GM12878 (cell line): ENCODE data around the gene TEX2. TPM values are rescaled to one million over a fixed set of nuclear protein-coding genes. Genes with fewer than 3 reads are reported as not detected.

Source experiments
- ATAC-seq: fragments of 200-7000 bp; cut with Tn5 transposase; 3 replicates; pipeline ENCODE4 v1.9.1; 2020; ENCODE audit warnings: mild to moderate bottlenecking, moderate library complexity
- BruUV-seq: library from RNA; stranded (reverse); fragments of 400-500 nt; replicated peaks from 2 replicates; lab custom pipeline; 2021; lab: Mats Ljungman, UMichigan
- CTCF ChIA-PET: fragments of 300-600 bp; sonication (Branson Sonifier 250); formaldehyde crosslinking; extraction: SDS; loops from one replicate; lab custom pipeline; 2021; ENCODE audit warnings: inconsistent platforms; lab: Yijun Ruan, JAX
- POLR2A ChIA-PET: fragments of 350-600 bp; formaldehyde crosslinking; extraction: SDS; loops from one replicate; lab custom pipeline; 2021; ENCODE audit warnings: inconsistent platforms; lab: Charles Lee
- RAD21 ChIA-PET: fragments of 300-600 bp; sonication (Branson Sonifier 250); formaldehyde crosslinking; loops from one replicate; lab custom pipeline; 2023; ENCODE audit warnings: antibody characterized with exemption; ENCODE audit not compliant: unreplicated experiment; lab: Charles Lee
- SMC1A ChIA-PET: fragments of 300-600 bp; sonication (Branson Sonifier 250); formaldehyde crosslinking; loops from one replicate; lab custom pipeline; 2023; ENCODE audit not compliant: unreplicated experiment, uncharacterized antibody; lab: Charles Lee
- DNase-seq: peaks from one replicate; pipeline ENCODE4 v3.0.0-alpha.2; 2011; ENCODE audit warnings: low read depth, low spot score
- FAIRE-seq: peaks from 3 replicates; lab custom pipeline; 2011; peaks lifted over from hg19 to GRCh38; lab: Jason Lieb, UNC
- H2AFZ ChIP-seq: 2 replicates; pipeline ENCODE4 v1.6.0; 2011; ENCODE audit warnings: low read depth, low read length, control low read depth; ENCODE audit not compliant: control insufficient read depth
- H3K27ac ChIP-seq: 2 replicates; pipeline ENCODE4 v1.5.1; 2011; ENCODE audit warnings: control low read depth; ENCODE audit not compliant: control insufficient read depth, insufficient read depth
- H3K27me3 ChIP-seq, 2 experiments: replicated peaks in 1 of 2; 2 replicates each; pipeline versions ENCODE4 v1.6.0 to v1.6.1; 2011; ENCODE audit warnings: low read length in 1 of 2; ENCODE audit not compliant: control insufficient read depth in 2 of 2, insufficient read depth in 2 of 2
- H3K36me3 ChIP-seq, 2 experiments: 2 replicates each; pipeline ENCODE4 v1.5.1; 2011; ENCODE audit warnings: low read length in 1 of 2; ENCODE audit not compliant: control insufficient read depth in 2 of 2, insufficient read depth in 2 of 2
- H3K4me1 ChIP-seq: 2 replicates; pipeline ENCODE4 v1.6.1; 2011; ENCODE audit warnings: mild to moderate bottlenecking, low read length, moderate library complexity, mixed read lengths; ENCODE audit not compliant: control insufficient read depth, insufficient read depth
- H3K4me2 ChIP-seq: 2 replicates; pipeline ENCODE4 v1.6.0; 2011; ENCODE audit warnings: control low read depth; ENCODE audit not compliant: control insufficient read depth, insufficient read depth
- H3K4me3 ChIP-seq: fragments of 200-600 bp; sonication (generic); 2 replicates; pipeline ENCODE4 v1.5.1; 2016
- H3K79me2 ChIP-seq: 2 replicates; pipeline ENCODE4 v1.6.0; 2011; ENCODE audit warnings: low read length; ENCODE audit not compliant: control insufficient read depth, insufficient read depth
- H3K9ac ChIP-seq: 2 replicates; pipeline ENCODE4 v1.8.0; 2011; ENCODE audit warnings: low read length, control low read depth, mixed read lengths; ENCODE audit not compliant: control insufficient read depth, insufficient read depth
- H3K9me3 ChIP-seq: replicated peaks from 3 replicates; pipeline ENCODE4 v1.5.1; 2011; ENCODE audit warnings: mild to moderate bottlenecking, low read length; ENCODE audit not compliant: control insufficient read depth, insufficient read depth
- H4K20me1 ChIP-seq: 2 replicates; pipeline ENCODE4 v1.6.0; 2011; ENCODE audit not compliant: control insufficient read depth, insufficient read depth
- LARP7 ChIP-seq: fragments of 450-650 bp; IDR thresholded peaks from 2 replicates; pipeline ENCODE4 v1.6.1; 2017; ENCODE audit warnings: mild to moderate bottlenecking
- TAF1 ChIP-seq: IDR thresholded peaks from 2 replicates; pipeline ENCODE4 v1.6.1; 2011; ENCODE audit warnings: mild to moderate bottlenecking, low read depth, low read length, borderline replicate concordance
- USF1 ChIP-seq: IDR thresholded peaks from 2 replicates; pipeline ENCODE4 v1.6.1; 2011; ENCODE audit warnings: borderline replicate concordance, low read depth, mild to moderate bottlenecking, moderate library complexity, mixed read lengths, low read length; ENCODE audit not compliant: insufficient read depth; ENCODE audit errors: extremely low read length
- ZNF217 ChIP-seq: fragments of 450-650 bp; IDR thresholded peaks from 2 replicates; pipeline ENCODE4 v1.6.1; 2017; ENCODE audit warnings: antibody characterized with exemption, mild to moderate bottlenecking
- WGBS: methylation state at CpG from one replicate; pipeline ENCODE4 v1.1.6; 2016; ENCODE audit warnings: low lambda C conversion rate; ENCODE audit not compliant: insufficient replicate concordance, insufficient coverage; ENCODE audit errors: missing lambda C conversion rate; 5-methylcytosine and 5-hydroxymethylcytosine counted together
- in situ Hi-C: fragments of 300-500 bp; cut with MboI; formaldehyde crosslinking; loops from 9 replicates; pipeline ENCODE4 v1.14.3; 2018; ENCODE audit warnings: mixed read lengths
- intact Hi-C: fragments of 100-400 bp; cut with micrococcal nuclease; formaldehyde crosslinking; loops from one replicate; pipeline ENCODE4 v1.14.2; 2022; ENCODE audit not compliant: unreplicated experiment
- polyA plus RNA-seq, 11 experiments: library from polyadenylated mRNA; depleted of rRNA in 4 of 11; unstranded in 6 of 11; stranded (reverse) in 5 of 11; fragments of >200 nt; fragmentation: Nextera tagmentation in 4 of 11; fragmentation: Illumina TruSeq in 1 of 11; extraction: Ambion mirVana in 4 of 11; extraction: Trizol in 1 of 11; gene quantifications; 1 replicate in 1 of 11; 2 replicates in 10 of 11; pipeline versions ENCODE4 v1.2.1 to v1.2.3, GENCODE V29; 2011 to 2016; ENCODE audit warnings: inconsistent platforms in 2 of 11, missing spikeins in 2 of 11, low read depth in 1 of 11
- total RNA-seq, 4 experiments: library from RNA; depleted of rRNA in 3 of 4; stranded (reverse); fragments of >200 nt in 3 of 4; fragmentation: Illumina TruSeq in 1 of 4; extraction: Trizol in 1 of 4; gene quantifications; 2 replicates each; pipeline versions ENCODE4 v1.2.1 to v1.2.3, GENCODE V29; 2013 to 2021

TEX2 gene
- total and polyA plus RNA-seq, 10 of the 15 experiments (the other 5 are each of a cell fraction or from before 2014, with no cell fraction given), result 3.8 to 19.9 (median 15.8) TPM

GRCh38 chr17:64117981-64118979 is 144.8 kb downstream of the TEX2 start:
- FAIRE-seq, result no peak
- H3K4me1 ChIP-seq, result peaks cover 30% of the 10 kb centered on the region
- in situ Hi-C loops (no loop called here), intact Hi-C loops (no loop called here)
- DNase-seq, result no peak
- peaks cover 26% of the 10 kb centered on the region for H3K79me2 ChIP-seq
- no peaks in the 10 kb centered on the region; a peak in 1 of 4 replicates for H3K36me3 ChIP-seq
- RAD21 ChIA-PET, result interaction anchor here (0.8 to 2.5 kb wide), 6 partner anchors 9 to 62 kb away, joined by 3 to 13 read pairs (median 6); no protein-coding TSS in a partner anchor
- CTCF ChIA-PET, result interaction anchor here (1.3 to 2.3 kb wide), 7 partner anchors 13 to 199 kb away, joined by 3 to 18 read pairs (median 4); no protein-coding TSS in a partner anchor
- BruUV-seq, result no TSS peak
- no peak overlapping the region for H3K27ac ChIP-seq
- no peak overlapping the region for H3K4me3 ChIP-seq
- SMC1A ChIA-PET, result interaction anchor here (0.8 to 2.2 kb wide), 12 partner anchors 9 to 89 kb away, joined by 3 to 14 read pairs (median 5); no protein-coding TSS in a partner anchor
- no peak overlapping the region for H2AFZ ChIP-seq
- WGBS, result 93% methylated on average over 10 of the region's 10 CpGs
- ATAC-seq, result no peak
- TF ChIP-seq ZNF217 (no peak), LARP7 (no peak), TAF1 (no peak), USF1 (no peak)
- no peak overlapping the region for H3K4me2 ChIP-seq
- POLR2A ChIA-PET, result interaction anchor here (0.7 to 5.6 kb wide), 5 partner anchors 10 to 150 kb away, joined by 3 to 73 read pairs (median 8); partner anchors contain the start of gene ERN1
- no peak overlapping the region for H3K9ac ChIP-seq
- no peaks in the 10 kb centered on the region for H4K20me1 ChIP-seq
- H3K27me3 ChIP-seq, result no peaks in the 10 kb centered on the region
- no peaks in the 10 kb centered on the region for H3K9me3 ChIP-seq
